HepG2 (cell line): ENCODE results near the gene IMPG2. TPM values are rescaled to one million over a fixed set of nuclear protein-coding genes. Genes with fewer than 3 reads are reported as not detected.

Experiments used
- ATAC-seq: fragments of 200-7000 bp; cut with Tn5 transposase; 3 replicates; pipeline ENCODE4 v1.9.1; 2020; ENCODE audit warnings: mild to moderate bottlenecking, moderate library complexity
- BruUV-seq: library from RNA; stranded (reverse); fragments of 400-500 nt; replicated peaks from 2 replicates; lab custom pipeline; 2021; lab: Mats Ljungman, UMichigan
- CTCF ChIA-PET: fragments of 300-600 bp; formaldehyde crosslinking; extraction: SDS; loops from one replicate; lab custom pipeline; 2021; ENCODE audit warnings: low total read pairs, inconsistent platforms, low intra/inter-chr PET ratio; lab: Yijun Ruan, JAX
- POLR2A ChIA-PET: fragments of 350-600 bp; sonication (Branson Sonifier 250); formaldehyde crosslinking; loops from one replicate; lab custom pipeline; 2020; ENCODE audit warnings: antibody characterized with exemption, inconsistent platforms; lab: Yijun Ruan, JAX
- DNase-seq: peaks from one replicate; pipeline ENCODE4 v3.0.0-alpha.2; 2015; ENCODE audit warnings: low spot score
- FAIRE-seq: peaks from 3 replicates; lab custom pipeline; 2011; peaks lifted over from hg19 to GRCh38; lab: Jason Lieb, UNC
- H2AFZ ChIP-seq: one replicate; pipeline ENCODE4 v1.6.1; 2011; ENCODE audit warnings: low read length, inconsistent platforms
- H3K27ac ChIP-seq: fragments of 300-600 bp; 3 replicates; pipeline ENCODE4 v1.8.0; 2011; ENCODE audit warnings: mixed run types, mild to moderate bottlenecking, mixed read lengths, low read length, inconsistent platforms; ENCODE audit not compliant: insufficient read depth; ENCODE audit errors: extremely low read length
- H3K27me3 ChIP-seq, 2 experiments: fragments of 200-600 bp in 1 of 2; 2 replicates in 1 of 2; 3 replicates in 1 of 2; pipeline versions ENCODE4 v1.6.0 to v1.8.0; 2011; ENCODE audit warnings: low read length in 2 of 2, mild to moderate bottlenecking in 2 of 2, moderate library complexity in 2 of 2, inconsistent platforms in 1 of 2; ENCODE audit not compliant: insufficient read depth in 2 of 2, control insufficient read depth in 1 of 2
- H3K36me3 ChIP-seq, 2 experiments: fragments of 200-600 bp in 1 of 2; replicated peaks in 1 of 2; 2 replicates in 1 of 2; 3 replicates in 1 of 2; pipeline versions ENCODE4 v1.5.1 to v1.8.0; 2011; ENCODE audit warnings: low read length in 2 of 2, inconsistent platforms in 1 of 2; ENCODE audit not compliant: insufficient read depth in 2 of 2, control insufficient read depth in 1 of 2
- H3K4me1 ChIP-seq: 2 replicates; pipeline ENCODE4 v1.5.1; 2012; ENCODE audit warnings: low read length, inconsistent platforms; ENCODE audit not compliant: insufficient read depth
- H3K4me2 ChIP-seq: 2 replicates; pipeline ENCODE4 v1.6.0; 2011; ENCODE audit warnings: low read depth, low read length, inconsistent platforms
- H3K4me3 ChIP-seq, 3 experiments: fragments of 200-600 bp in 1 of 3; sonication (generic), shearing (Covaris generic) in 1 of 3; replicated peaks in 1 of 3; 2 replicates each; pipeline ENCODE4 v1.5.1; 2011 to 2016; ENCODE audit warnings: low read length in 3 of 3, inconsistent platforms in 2 of 3, low read depth in 2 of 3, mild to moderate bottlenecking in 2 of 3, control low read depth in 1 of 3, mixed read lengths in 1 of 3; ENCODE audit not compliant: insufficient read depth in 1 of 3
- H3K79me2 ChIP-seq: one replicate; pipeline ENCODE4 v1.6.1; 2011; ENCODE audit warnings: low read length, inconsistent platforms; ENCODE audit not compliant: insufficient read depth
- H3K9ac ChIP-seq: 2 replicates; pipeline ENCODE4 v1.6.0; 2011; ENCODE audit warnings: mild to moderate bottlenecking, low read depth, low read length, inconsistent platforms; ENCODE audit not compliant: insufficient read depth
- H3K9me3 ChIP-seq: 2 replicates; pipeline ENCODE4 v1.5.1; 2012; ENCODE audit warnings: mild to moderate bottlenecking, low read length
- H4K20me1 ChIP-seq: 2 replicates; pipeline ENCODE4 v1.6.0; 2011; ENCODE audit warnings: inconsistent platforms, mild to moderate bottlenecking, low read length, moderate library complexity; ENCODE audit not compliant: insufficient read depth
- ADNP ChIP-seq: sonication (generic); formaldehyde crosslinking; IDR thresholded peaks from 2 replicates; pipeline ENCODE4 v1.4.0; 2020; ENCODE audit warnings: missing genetic modification reagents
- FOXA3 ChIP-seq: IDR thresholded peaks from 2 replicates; pipeline ENCODE4 v1.6.1; 2016; ENCODE audit warnings: missing genetic modification reagents, missing compliant biosample characterization
- GATA4 ChIP-seq: sonication (generic); IDR thresholded peaks from 2 replicates; pipeline ENCODE4 v1.6.1; 2016; ENCODE audit warnings: antibody characterized with exemption, low read depth, borderline replicate concordance
- HDAC2 ChIP-seq: sonication (generic); formaldehyde crosslinking; IDR thresholded peaks from 2 replicates; pipeline ENCODE4 v1.4.0; 2020; ENCODE audit warnings: missing genetic modification reagents
- NFKB2 ChIP-seq: sonication (generic); formaldehyde crosslinking; IDR thresholded peaks from 2 replicates; pipeline ENCODE4 v1.4.0; 2020; ENCODE audit warnings: missing genetic modification reagents, borderline replicate concordance
- PAF1 ChIP-seq: IDR thresholded peaks from 2 replicates; pipeline ENCODE4 v1.6.1; 2016; ENCODE audit warnings: missing genetic modification reagents, missing compliant biosample characterization
- PAX8 ChIP-seq: sonication (generic); formaldehyde crosslinking; IDR thresholded peaks from 2 replicates; pipeline ENCODE4 v1.8.0; 2022; ENCODE audit warnings: mild to moderate bottlenecking, missing genetic modification reagents, borderline replicate concordance
- RAD21 ChIP-seq: fragments of 450-650 bp; formaldehyde crosslinking; IDR thresholded peaks from 2 replicates; pipeline ENCODE4 v1.5.0; 2020; ENCODE audit warnings: mild to moderate bottlenecking
- ZFP36L2 ChIP-seq: sonication (generic); formaldehyde crosslinking; IDR thresholded peaks from 2 replicates; pipeline ENCODE4 v1.4.0; 2020; ENCODE audit warnings: missing genetic modification reagents
- ZNF44 ChIP-seq: sonication (generic); formaldehyde crosslinking; IDR thresholded peaks from 2 replicates; pipeline ENCODE4 v1.5.1; 2020; ENCODE audit warnings: mild to moderate bottlenecking, missing genetic modification reagents
- ZNF468 ChIP-seq: sonication (generic); formaldehyde crosslinking; IDR thresholded peaks from 2 replicates; pipeline ENCODE4 v1.8.0; 2022; ENCODE audit warnings: mild to moderate bottlenecking, moderate library complexity, missing genetic modification reagents
- ZNF484 ChIP-seq: sonication (generic); formaldehyde crosslinking; IDR thresholded peaks from 2 replicates; pipeline ENCODE4 v1.5.1; 2020; ENCODE audit warnings: mild to moderate bottlenecking, low read depth, missing genetic modification reagents, borderline replicate concordance
- ZNF549 ChIP-seq: sonication (generic); formaldehyde crosslinking; IDR thresholded peaks from 2 replicates; pipeline ENCODE4 v1.5.0; 2020; ENCODE audit warnings: missing genetic modification reagents
- ZNF598 ChIP-seq: sonication (generic); formaldehyde crosslinking; IDR thresholded peaks from 2 replicates; pipeline ENCODE4 v1.5.1; 2020; ENCODE audit warnings: mild to moderate bottlenecking, missing genetic modification reagents, borderline replicate concordance
- ZZZ3 ChIP-seq: sonication (generic); formaldehyde crosslinking; IDR thresholded peaks from 2 replicates; pipeline ENCODE4 v1.4.0; 2020; ENCODE audit warnings: missing genetic modification reagents, mild to moderate bottlenecking, borderline replicate concordance
- WGBS: methylation state at CpG from one replicate; pipeline ENCODE4 v1.1.6; 2017; ENCODE audit warnings: low lambda C conversion rate; 5-methylcytosine and 5-hydroxymethylcytosine counted together
- in situ Hi-C: cut with HindIII; loops from 2 replicates; pipeline ENCODE4 v1.10.0; 2017; ENCODE audit warnings: low pct_unique_long_range_greater_than_20kb; ENCODE audit not compliant: extremely low pct_ligation_motif_present
- intact Hi-C: fragments of 100-400 bp; cut with micrococcal nuclease; formaldehyde crosslinking; loops from one replicate; pipeline ENCODE4 v1.10.0; 2022; ENCODE audit not compliant: unreplicated experiment
- polyA plus RNA-seq, 8 experiments: library from polyadenylated mRNA; depleted of rRNA in 3 of 8; stranded (reverse) in 7 of 8; unstranded in 1 of 8; fragments of >200 nt; fragmentation: Illumina TruSeq in 4 of 8; extraction: Trizol in 4 of 8; gene quantifications; 2 replicates each; pipeline versions ENCODE4 v1.2.1 to v1.2.3, GENCODE V29; 2011 to 2016; ENCODE audit warnings: low read depth in 4 of 8, missing spikeins in 1 of 8, mixed read lengths in 1 of 8; ENCODE audit not compliant: insufficient read depth in 1 of 8
- total RNA-seq, 5 experiments: library from RNA; depleted of rRNA; stranded (reverse); fragments of >200 nt; fragmentation: Illumina TruSeq; extraction: Trizol; gene quantifications; 2 replicates each; pipeline ENCODE4 v1.2.3, GENCODE V29; 2016; ENCODE audit warnings: low read depth in 1 of 5
- TF ChIP-seq, protein P1 (sequence below): sonication (generic); formaldehyde crosslinking; IDR thresholded peaks from 2 replicates; pipeline ENCODE4 v1.5.0; 2020; ENCODE audit warnings: missing genetic modification reagents
- TF ChIP-seq, protein P2 (sequence below): IDR thresholded peaks from 2 replicates; pipeline ENCODE4 v1.6.1; 2016; ENCODE audit warnings: missing biosample characterization, missing genetic modification reagents, low read depth
- TF ChIP-seq, protein P3 (sequence below): sonication (generic); formaldehyde crosslinking; IDR thresholded peaks from 2 replicates; pipeline ENCODE4 v1.4.0; 2020; ENCODE audit warnings: missing genetic modification reagents
- TF ChIP-seq, protein P4 (sequence below): sonication (generic); formaldehyde crosslinking; IDR thresholded peaks from 2 replicates; pipeline ENCODE4 v1.4.0; 2020; ENCODE audit warnings: missing genetic modification reagents, borderline replicate concordance

IMPG2 gene
- total and polyA plus RNA-seq, 2 of the 13 experiments (the other 11 are each of a cell fraction or from before 2014, with no cell fraction given), result 0.02 to 0.03 TPM

GRCh38 chr3:101253396-101253795, 67.0 kb downstream of the IMPG2 start:
- Histone ChIP-seq H3K9ac (no peak overlapping the region), H3K36me3 (no peaks in the 10 kb centered on the region), H3K4me1 (no peaks in the 10 kb centered on the region), H3K27me3 (no peaks in the 10 kb centered on the region; a peak in 1 of 5 replicates), H3K9me3 (no peaks in the 10 kb centered on the region), H4K20me1 (no peaks in the 10 kb centered on the region), H2AFZ (no peak overlapping the region), H3K4me3 (no peak overlapping the region), H3K27ac (no peak overlapping the region), H3K79me2 (no peaks in the 10 kb centered on the region), H3K4me2 (no peak overlapping the region)
- no peak for FAIRE-seq
- WGBS, result 55% methylated on average over 3 of the region's 3 CpGs
- intact Hi-C loops (no loop called here), in situ Hi-C loops (no loop called here)
- ChIA-PET POLR2A (no interaction called here), CTCF (no interaction called here)
- no peak for ATAC-seq
- TF ChIP-seq ZZZ3 (CRISPR knock-in tag) (no peak), FOXA3 (no peak), ZNF598 (CRISPR knock-in tag) (no peak), GATA4 (no peak), ADNP (no peak), ZNF484 (CRISPR knock-in tag) (no peak), ZFP36L2 (CRISPR knock-in tag) (no peak), PAX8 (CRISPR knock-in tag) (no peak), HDAC2 (CRISPR knock-in tag) (no peak), RAD21 (no peak), PAF1 (CRISPR knock-in tag) (no peak), NFKB2 (no peak), ZNF549 (no peak), ZNF44 (CRISPR knock-in tag) (no peak), ZNF468 (CRISPR knock-in tag) (no peak)
- TF ChIP-seq, protein P1, sequence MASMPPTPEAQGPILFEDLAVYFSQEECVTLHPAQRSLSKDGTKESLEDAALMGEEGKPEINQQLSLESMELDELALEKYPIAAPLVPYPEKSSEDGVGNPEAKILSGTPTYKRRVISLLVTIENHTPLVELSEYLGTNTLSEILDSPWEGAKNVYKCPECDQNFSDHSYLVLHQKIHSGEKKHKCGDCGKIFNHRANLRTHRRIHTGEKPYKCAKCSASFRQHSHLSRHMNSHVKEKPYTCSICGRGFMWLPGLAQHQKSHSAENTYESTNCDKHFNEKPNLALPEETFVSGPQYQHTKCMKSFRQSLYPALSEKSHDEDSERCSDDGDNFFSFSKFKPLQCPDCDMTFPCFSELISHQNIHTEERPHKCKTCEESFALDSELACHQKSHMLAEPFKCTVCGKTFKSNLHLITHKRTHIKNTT (CRISPR knock-in tag), result no peak
- TF ChIP-seq, protein P2, sequence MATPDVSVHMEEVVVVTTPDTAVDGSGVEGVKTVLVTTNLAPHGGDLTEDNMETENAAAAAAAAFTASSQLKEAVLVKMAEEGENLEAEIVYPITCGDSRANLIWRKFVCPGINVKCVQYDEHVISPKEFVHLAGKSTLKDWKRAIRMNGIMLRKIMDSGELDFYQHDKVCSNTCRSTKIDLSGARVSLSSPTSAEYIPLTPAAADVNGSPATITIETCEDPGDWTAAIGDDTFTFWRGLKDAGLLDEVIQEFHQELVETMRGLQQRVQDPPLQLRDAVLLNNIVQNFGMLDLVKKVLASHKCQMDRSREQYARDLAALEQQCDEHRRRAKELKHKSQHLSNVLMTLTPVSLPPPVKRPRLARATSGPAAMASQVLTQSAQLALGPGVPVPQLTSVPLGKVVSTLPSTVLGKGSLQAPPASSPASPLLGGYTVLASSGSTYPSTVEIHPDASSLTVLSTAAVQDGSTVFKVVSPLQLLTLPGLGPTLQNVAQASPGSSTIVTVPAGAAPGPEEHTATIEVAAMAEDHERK (CRISPR knock-in tag), result no peak
- TF ChIP-seq, protein P3, sequence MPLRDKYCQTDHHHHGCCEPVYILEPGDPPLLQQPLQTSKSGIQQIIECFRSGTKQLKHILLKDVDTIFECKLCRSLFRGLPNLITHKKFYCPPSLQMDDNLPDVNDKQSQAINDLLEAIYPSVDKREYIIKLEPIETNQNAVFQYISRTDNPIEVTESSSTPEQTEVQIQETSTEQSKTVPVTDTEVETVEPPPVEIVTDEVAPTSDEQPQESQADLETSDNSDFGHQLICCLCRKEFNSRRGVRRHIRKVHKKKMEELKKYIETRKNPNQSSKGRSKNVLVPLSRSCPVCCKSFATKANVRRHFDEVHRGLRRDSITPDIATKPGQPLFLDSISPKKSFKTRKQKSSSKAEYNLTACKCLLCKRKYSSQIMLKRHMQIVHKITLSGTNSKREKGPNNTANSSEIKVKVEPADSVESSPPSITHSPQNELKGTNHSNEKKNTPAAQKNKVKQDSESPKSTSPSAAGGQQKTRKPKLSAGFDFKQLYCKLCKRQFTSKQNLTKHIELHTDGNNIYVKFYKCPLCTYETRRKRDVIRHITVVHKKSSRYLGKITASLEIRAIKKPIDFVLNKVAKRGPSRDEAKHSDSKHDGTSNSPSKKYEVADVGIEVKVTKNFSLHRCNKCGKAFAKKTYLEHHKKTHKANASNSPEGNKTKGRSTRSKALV, result no peak
- TF ChIP-seq, protein P4, sequence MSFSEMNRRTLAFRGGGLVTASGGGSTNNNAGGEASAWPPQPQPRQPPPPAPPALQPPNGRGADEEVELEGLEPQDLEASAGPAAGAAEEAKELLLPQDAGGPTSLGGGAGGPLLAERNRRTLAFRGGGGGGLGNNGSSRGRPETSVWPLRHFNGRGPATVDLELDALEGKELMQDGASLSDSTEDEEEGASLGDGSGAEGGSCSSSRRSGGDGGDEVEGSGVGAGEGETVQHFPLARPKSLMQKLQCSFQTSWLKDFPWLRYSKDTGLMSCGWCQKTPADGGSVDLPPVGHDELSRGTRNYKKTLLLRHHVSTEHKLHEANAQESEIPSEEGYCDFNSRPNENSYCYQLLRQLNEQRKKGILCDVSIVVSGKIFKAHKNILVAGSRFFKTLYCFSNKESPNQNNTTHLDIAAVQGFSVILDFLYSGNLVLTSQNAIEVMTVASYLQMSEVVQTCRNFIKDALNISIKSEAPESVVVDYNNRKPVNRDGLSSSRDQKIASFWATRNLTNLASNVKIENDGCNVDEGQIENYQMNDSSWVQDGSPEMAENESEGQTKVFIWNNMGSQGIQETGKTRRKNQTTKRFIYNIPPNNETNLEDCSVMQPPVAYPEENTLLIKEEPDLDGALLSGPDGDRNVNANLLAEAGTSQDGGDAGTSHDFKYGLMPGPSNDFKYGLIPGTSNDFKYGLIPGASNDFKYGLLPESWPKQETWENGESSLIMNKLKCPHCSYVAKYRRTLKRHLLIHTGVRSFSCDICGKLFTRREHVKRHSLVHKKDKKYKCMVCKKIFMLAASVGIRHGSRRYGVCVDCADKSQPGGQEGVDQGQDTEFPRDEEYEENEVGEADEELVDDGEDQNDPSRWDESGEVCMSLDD, result no peak
- BruUV-seq, result no TSS peak
- DNase-seq, result no peak
